HepG2 (cell line): ENCODE results near the gene ITGAX. TPM values are rescaled to one million over a fixed set of nuclear protein-coding genes. Genes with fewer than 3 reads are reported as not detected.

ENCODE experiments used
- ATAC-seq: fragments of 200-7000 bp; cut with Tn5 transposase; 3 replicates; pipeline ENCODE4 v1.9.1; 2020; ENCODE audit warnings: mild to moderate bottlenecking, moderate library complexity
- BruUV-seq: library from RNA; stranded (reverse); fragments of 400-500 nt; replicated peaks from 2 replicates; lab custom pipeline; 2021; lab: Mats Ljungman, UMichigan
- CTCF ChIA-PET: fragments of 300-600 bp; formaldehyde crosslinking; extraction: SDS; loops from one replicate; lab custom pipeline; 2021; ENCODE audit warnings: low total read pairs, inconsistent platforms, low intra/inter-chr PET ratio; lab: Yijun Ruan, JAX
- POLR2A ChIA-PET: fragments of 350-600 bp; sonication (Branson Sonifier 250); formaldehyde crosslinking; loops from one replicate; lab custom pipeline; 2020; ENCODE audit warnings: antibody characterized with exemption, inconsistent platforms; lab: Yijun Ruan, JAX
- DNase-seq: peaks from one replicate; pipeline ENCODE4 v3.0.0-alpha.2; 2015; ENCODE audit warnings: low spot score
- FAIRE-seq: peaks from 3 replicates; lab custom pipeline; 2011; peaks lifted over from hg19 to GRCh38; lab: Jason Lieb, UNC
- H2AFZ ChIP-seq: one replicate; pipeline ENCODE4 v1.6.1; 2011; ENCODE audit warnings: low read length, inconsistent platforms
- H3K27ac ChIP-seq: fragments of 300-600 bp; 3 replicates; pipeline ENCODE4 v1.8.0; 2011; ENCODE audit warnings: mixed run types, mild to moderate bottlenecking, mixed read lengths, low read length, inconsistent platforms; ENCODE audit not compliant: insufficient read depth; ENCODE audit errors: extremely low read length
- H3K27me3 ChIP-seq, 2 experiments: fragments of 200-600 bp in 1 of 2; 2 replicates in 1 of 2; 3 replicates in 1 of 2; pipeline versions ENCODE4 v1.6.0 to v1.8.0; 2011; ENCODE audit warnings: low read length in 2 of 2, mild to moderate bottlenecking in 2 of 2, moderate library complexity in 2 of 2, inconsistent platforms in 1 of 2; ENCODE audit not compliant: insufficient read depth in 2 of 2, control insufficient read depth in 1 of 2
- H3K36me3 ChIP-seq, 2 experiments: fragments of 200-600 bp in 1 of 2; replicated peaks in 1 of 2; 2 replicates in 1 of 2; 3 replicates in 1 of 2; pipeline versions ENCODE4 v1.5.1 to v1.8.0; 2011; ENCODE audit warnings: low read length in 2 of 2, inconsistent platforms in 1 of 2; ENCODE audit not compliant: insufficient read depth in 2 of 2, control insufficient read depth in 1 of 2
- H3K4me1 ChIP-seq: 2 replicates; pipeline ENCODE4 v1.5.1; 2012; ENCODE audit warnings: low read length, inconsistent platforms; ENCODE audit not compliant: insufficient read depth
- H3K4me2 ChIP-seq: 2 replicates; pipeline ENCODE4 v1.6.0; 2011; ENCODE audit warnings: low read depth, low read length, inconsistent platforms
- H3K4me3 ChIP-seq, 3 experiments: fragments of 200-600 bp in 1 of 3; sonication (generic), shearing (Covaris generic) in 1 of 3; replicated peaks in 1 of 3; 2 replicates each; pipeline ENCODE4 v1.5.1; 2011 to 2016; ENCODE audit warnings: low read length in 3 of 3, inconsistent platforms in 2 of 3, low read depth in 2 of 3, mild to moderate bottlenecking in 2 of 3, control low read depth in 1 of 3, mixed read lengths in 1 of 3; ENCODE audit not compliant: insufficient read depth in 1 of 3
- H3K79me2 ChIP-seq: one replicate; pipeline ENCODE4 v1.6.1; 2011; ENCODE audit warnings: low read length, inconsistent platforms; ENCODE audit not compliant: insufficient read depth
- H3K9ac ChIP-seq: 2 replicates; pipeline ENCODE4 v1.6.0; 2011; ENCODE audit warnings: mild to moderate bottlenecking, low read depth, low read length, inconsistent platforms; ENCODE audit not compliant: insufficient read depth
- H3K9me3 ChIP-seq: 2 replicates; pipeline ENCODE4 v1.5.1; 2012; ENCODE audit warnings: mild to moderate bottlenecking, low read length
- H4K20me1 ChIP-seq: 2 replicates; pipeline ENCODE4 v1.6.0; 2011; ENCODE audit warnings: inconsistent platforms, mild to moderate bottlenecking, low read length, moderate library complexity; ENCODE audit not compliant: insufficient read depth
- ATF7-NPFF ChIP-seq: sonication (generic); formaldehyde crosslinking; IDR thresholded peaks from 2 replicates; pipeline ENCODE4 v1.8.1; 2023; ENCODE audit warnings: mild to moderate bottlenecking, low read depth, missing genetic modification reagents, moderate library complexity
- CHD4 ChIP-seq: fragments of 200-600 bp; sonication (generic); IDR thresholded peaks from 2 replicates; pipeline ENCODE4 v1.7.0; 2017; ENCODE audit warnings: mild to moderate bottlenecking, low read length, borderline replicate concordance
- JARID2 ChIP-seq: sonication (generic); formaldehyde crosslinking; IDR thresholded peaks from 2 replicates; pipeline ENCODE4 v1.8.1; 2023; ENCODE audit warnings: missing genetic modification reagents, inconsistent platforms; ENCODE audit not compliant: insufficient replicate concordance
- KLF13 ChIP-seq: sonication (generic); formaldehyde crosslinking; IDR thresholded peaks from 2 replicates; pipeline ENCODE4 v1.4.0; 2020; ENCODE audit warnings: mild to moderate bottlenecking, missing genetic modification reagents
- MXD4 ChIP-seq: IDR thresholded peaks from 2 replicates; pipeline ENCODE4 v1.6.1; 2016; ENCODE audit warnings: mild to moderate bottlenecking, missing biosample characterization, missing genetic modification reagents
- NFE2 ChIP-seq: sonication (generic); formaldehyde crosslinking; IDR thresholded peaks from 2 replicates; pipeline ENCODE4 v1.4.0; 2020; ENCODE audit warnings: missing genetic modification reagents
- RERE ChIP-seq: IDR thresholded peaks from 2 replicates; pipeline ENCODE4 v1.6.1; 2016; ENCODE audit warnings: low read depth, missing genetic modification reagents, missing compliant biosample characterization
- SAP130 ChIP-seq: IDR thresholded peaks from 2 replicates; pipeline ENCODE4 v1.6.1; 2016; ENCODE audit warnings: low read depth
- TEAD2 ChIP-seq: sonication (generic); formaldehyde crosslinking; IDR thresholded peaks from 2 replicates; pipeline ENCODE4 v1.9.0; 2021; ENCODE audit warnings: missing genetic modification reagents
- TEF ChIP-seq: sonication (generic); formaldehyde crosslinking; IDR thresholded peaks from 2 replicates; pipeline ENCODE4 v1.5.0; 2020; ENCODE audit warnings: missing genetic modification reagents
- THAP7 ChIP-seq: sonication (generic); formaldehyde crosslinking; IDR thresholded peaks from 2 replicates; pipeline ENCODE4 v1.8.1; 2023; ENCODE audit warnings: mild to moderate bottlenecking, missing genetic modification reagents
- ZC3H4 ChIP-seq: sonication (generic); formaldehyde crosslinking; IDR thresholded peaks from 2 replicates; pipeline ENCODE4 v1.4.0; 2020; ENCODE audit warnings: missing genetic modification reagents, borderline replicate concordance
- ZFX ChIP-seq: sonication (generic); formaldehyde crosslinking; IDR thresholded peaks from 2 replicates; pipeline ENCODE4 v1.4.0; 2020; ENCODE audit warnings: mild to moderate bottlenecking, low read depth, missing genetic modification reagents, moderate library complexity
- ZKSCAN8 ChIP-seq: IDR thresholded peaks from 2 replicates; pipeline ENCODE4 v1.6.1; 2016; ENCODE audit warnings: borderline replicate concordance, missing genetic modification reagents, missing compliant biosample characterization
- ZMAT5 ChIP-seq: sonication (generic); formaldehyde crosslinking; IDR thresholded peaks from 2 replicates; pipeline ENCODE4 v1.5.0; 2020; ENCODE audit warnings: mild to moderate bottlenecking, low read depth, missing genetic modification reagents, borderline replicate concordance
- ZNF17 ChIP-seq: sonication (generic); formaldehyde crosslinking; IDR thresholded peaks from 2 replicates; pipeline ENCODE4 v1.5.0; 2020; ENCODE audit warnings: mild to moderate bottlenecking, missing genetic modification reagents
- ZNF468 ChIP-seq: sonication (generic); formaldehyde crosslinking; IDR thresholded peaks from 2 replicates; pipeline ENCODE4 v1.8.0; 2022; ENCODE audit warnings: mild to moderate bottlenecking, moderate library complexity, missing genetic modification reagents
- ZNF546 ChIP-seq: sonication (generic); formaldehyde crosslinking; conservative IDR thresholded peaks from 2 replicates; pipeline ENCODE4 v1.8.1; 2023; ENCODE audit warnings: mild to moderate bottlenecking, missing genetic modification reagents
- ZNF570 ChIP-seq: sonication (generic); formaldehyde crosslinking; IDR thresholded peaks from 2 replicates; pipeline ENCODE4 v1.4.0; 2020; ENCODE audit warnings: mild to moderate bottlenecking, missing genetic modification reagents, borderline replicate concordance
- whole genome bisulfite sequencing: methylation state at CpG from one replicate; pipeline ENCODE4 v1.1.6; 2017; ENCODE audit warnings: low lambda C conversion rate; 5-methylcytosine and 5-hydroxymethylcytosine counted together
- in situ Hi-C: cut with HindIII; loops from 2 replicates; pipeline ENCODE4 v1.10.0; 2017; ENCODE audit warnings: low pct_unique_long_range_greater_than_20kb; ENCODE audit not compliant: extremely low pct_ligation_motif_present
- intact Hi-C: fragments of 100-400 bp; cut with micrococcal nuclease; formaldehyde crosslinking; loops from one replicate; pipeline ENCODE4 v1.10.0; 2022; ENCODE audit not compliant: unreplicated experiment
- polyA plus RNA-seq, 8 experiments: library from polyadenylated mRNA; depleted of rRNA in 3 of 8; stranded (reverse) in 7 of 8; unstranded in 1 of 8; fragments of >200 nt; fragmentation: Illumina TruSeq in 4 of 8; extraction: Trizol in 4 of 8; gene quantifications; 2 replicates each; pipeline versions ENCODE4 v1.2.1 to v1.2.3, GENCODE V29; 2011 to 2016; ENCODE audit warnings: low read depth in 4 of 8, missing spikeins in 1 of 8, mixed read lengths in 1 of 8; ENCODE audit not compliant: insufficient read depth in 1 of 8
- total RNA-seq, 5 experiments: library from RNA; depleted of rRNA; stranded (reverse); fragments of >200 nt; fragmentation: Illumina TruSeq; extraction: Trizol; gene quantifications; 2 replicates each; pipeline ENCODE4 v1.2.3, GENCODE V29; 2016; ENCODE audit warnings: low read depth in 1 of 5

The ITGAX gene
- total and polyA plus RNA-seq, 2 of the 13 experiments (the other 11 are each of a cell fraction or from before 2014, with no cell fraction given), result 0.32 TPM; not detected in 1

GRCh38 chr16:31347445-31347844, 7.5 kb upstream of the ITGAX start (continued):
- TF ChIP-seq ATF7-NPFF (no peak), ZC3H4 (CRISPR knock-in tag) (no peak), ZKSCAN8 (CRISPR knock-in tag) (no peak), ZNF17 (CRISPR knock-in tag) (no peak), THAP7 (CRISPR knock-in tag) (no peak), ZMAT5 (CRISPR knock-in tag) (no peak), CHD4 (no peak), SAP130 (CRISPR knock-in tag) (no peak), JARID2 (CRISPR knock-in tag) (no peak), NFE2 (CRISPR knock-in tag) (no peak), TEAD2 (CRISPR knock-in tag) (no peak), MXD4 (CRISPR knock-in tag) (no peak)

- 0% methylated on average over 3 of the region's 3 CpGs for WGBS
- BruUV-seq, result no TSS peak
- no peak overlapping the region for H3K27ac ChIP-seq
- H3K27me3 ChIP-seq, result peaks cover 7 to 38% of the 10 kb centered on the region in 2 experiments
- ChIA-PET POLR2A (no interaction called here), CTCF (no interaction called here)
- no peaks in the 10 kb centered on the region for H3K36me3 ChIP-seq
- ATAC-seq, result no peak
- no peaks in the 10 kb centered on the region for H4K20me1 ChIP-seq
- no peak for FAIRE-seq
- no peak for DNase-seq
- no peaks in the 10 kb centered on the region for H3K9me3 ChIP-seq
- no peak overlapping the region for H3K4me2 ChIP-seq
- intact Hi-C loops (no loop called here), in situ Hi-C loops (no loop called here)
- no peak overlapping the region for H3K4me3 ChIP-seq
- no peak overlapping the region for H3K9ac ChIP-seq
- H2AFZ ChIP-seq, result no peak overlapping the region
- no peaks in the 10 kb centered on the region for H3K79me2 ChIP-seq
- H3K4me1 ChIP-seq, result peaks cover 11% of the 10 kb centered on the region
- TF ChIP-seq ZNF570 (CRISPR knock-in tag) (no peak), ZNF546 (no peak), RERE (CRISPR knock-in tag) (no peak), KLF13 (CRISPR knock-in tag) (no peak), ZNF468 (no peak), ZFX (CRISPR knock-in tag) (no peak), TEF (CRISPR knock-in tag) (no peak), JARID2 (CRISPR knock-in tag) (no peak)
Measured at GRCh38 chr16:31348579-31348978, 6.4 kb upstream of the ITGAX start.
